ENCODE results near the gene SLC22A2.

DNA sequence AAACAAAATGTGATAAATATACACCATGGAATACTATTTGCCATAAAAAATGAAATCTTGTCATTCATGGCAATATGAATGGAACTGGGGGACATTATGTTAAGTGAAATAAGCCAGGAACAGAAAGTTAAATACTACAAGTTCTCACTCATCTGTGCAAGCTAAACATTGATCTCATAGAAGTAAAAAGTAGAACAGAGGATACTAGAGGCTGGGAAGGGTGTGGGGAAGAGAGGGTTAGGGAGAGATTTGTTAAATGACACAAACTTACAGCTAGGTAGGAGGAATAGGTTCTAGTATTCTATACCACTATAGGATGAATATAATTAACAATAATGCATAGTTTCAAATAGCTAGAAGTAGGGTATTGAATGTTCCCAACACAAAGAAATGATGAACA, 61.0 kb downstream of the SLC22A2 start:
- TF ChIP-seq, protein P1, sequence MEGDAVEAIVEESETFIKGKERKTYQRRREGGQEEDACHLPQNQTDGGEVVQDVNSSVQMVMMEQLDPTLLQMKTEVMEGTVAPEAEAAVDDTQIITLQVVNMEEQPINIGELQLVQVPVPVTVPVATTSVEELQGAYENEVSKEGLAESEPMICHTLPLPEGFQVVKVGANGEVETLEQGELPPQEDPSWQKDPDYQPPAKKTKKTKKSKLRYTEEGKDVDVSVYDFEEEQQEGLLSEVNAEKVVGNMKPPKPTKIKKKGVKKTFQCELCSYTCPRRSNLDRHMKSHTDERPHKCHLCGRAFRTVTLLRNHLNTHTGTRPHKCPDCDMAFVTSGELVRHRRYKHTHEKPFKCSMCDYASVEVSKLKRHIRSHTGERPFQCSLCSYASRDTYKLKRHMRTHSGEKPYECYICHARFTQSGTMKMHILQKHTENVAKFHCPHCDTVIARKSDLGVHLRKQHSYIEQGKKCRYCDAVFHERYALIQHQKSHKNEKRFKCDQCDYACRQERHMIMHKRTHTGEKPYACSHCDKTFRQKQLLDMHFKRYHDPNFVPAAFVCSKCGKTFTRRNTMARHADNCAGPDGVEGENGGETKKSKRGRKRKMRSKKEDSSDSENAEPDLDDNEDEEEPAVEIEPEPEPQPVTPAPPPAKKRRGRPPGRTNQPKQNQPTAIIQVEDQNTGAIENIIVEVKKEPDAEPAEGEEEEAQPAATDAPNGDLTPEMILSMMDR (IDR thresholded peaks at IDR 0.05) = no peak
- no peak for TF ChIP-seq POLR2AphosphoS5 (IDR thresholded peaks at IDR 0.05)
- TF ChIP-seq POLR2A (IDR thresholded peaks at IDR 0.05) = no peak
